HepG2 (cell line): Measurements from ENCODE around the gene CADPS2. TPM values are rescaled to one million over a fixed set of nuclear protein-coding genes. Genes with fewer than 3 reads are reported as not detected.

Experiments used
- ATAC-seq: fragments of 200-7000 bp; cut with Tn5 transposase; 3 replicates; pipeline ENCODE4 v1.9.1; 2020; ENCODE audit warnings: mild to moderate bottlenecking, moderate library complexity
- BruUV-seq: library from RNA; stranded (reverse); fragments of 400-500 nt; replicated peaks from 2 replicates; lab custom pipeline; 2021; lab: Mats Ljungman, UMichigan
- CTCF ChIA-PET: fragments of 300-600 bp; formaldehyde crosslinking; extraction: SDS; loops from one replicate; lab custom pipeline; 2021; ENCODE audit warnings: low total read pairs, inconsistent platforms, low intra/inter-chr PET ratio; lab: Yijun Ruan, JAX
- POLR2A ChIA-PET: fragments of 350-600 bp; sonication (Branson Sonifier 250); formaldehyde crosslinking; loops from one replicate; lab custom pipeline; 2020; ENCODE audit warnings: antibody characterized with exemption, inconsistent platforms; lab: Yijun Ruan, JAX
- DNase-seq: peaks from one replicate; pipeline ENCODE4 v3.0.0-alpha.2; 2015; ENCODE audit warnings: low spot score
- FAIRE-seq: peaks from 3 replicates; lab custom pipeline; 2011; peaks lifted over from hg19 to GRCh38; lab: Jason Lieb, UNC
- H2AFZ ChIP-seq: one replicate; pipeline ENCODE4 v1.6.1; 2011; ENCODE audit warnings: low read length, inconsistent platforms
- H3K27ac ChIP-seq: fragments of 300-600 bp; 3 replicates; pipeline ENCODE4 v1.8.0; 2011; ENCODE audit warnings: mixed run types, mild to moderate bottlenecking, mixed read lengths, low read length, inconsistent platforms; ENCODE audit not compliant: insufficient read depth; ENCODE audit errors: extremely low read length
- H3K27me3 ChIP-seq, 2 experiments: fragments of 200-600 bp in 1 of 2; 2 replicates in 1 of 2; 3 replicates in 1 of 2; pipeline versions ENCODE4 v1.6.0 to v1.8.0; 2011; ENCODE audit warnings: low read length in 2 of 2, mild to moderate bottlenecking in 2 of 2, moderate library complexity in 2 of 2, inconsistent platforms in 1 of 2; ENCODE audit not compliant: insufficient read depth in 2 of 2, control insufficient read depth in 1 of 2
- H3K36me3 ChIP-seq, 2 experiments: fragments of 200-600 bp in 1 of 2; replicated peaks in 1 of 2; 2 replicates in 1 of 2; 3 replicates in 1 of 2; pipeline versions ENCODE4 v1.5.1 to v1.8.0; 2011; ENCODE audit warnings: low read length in 2 of 2, inconsistent platforms in 1 of 2; ENCODE audit not compliant: insufficient read depth in 2 of 2, control insufficient read depth in 1 of 2
- H3K4me1 ChIP-seq: 2 replicates; pipeline ENCODE4 v1.5.1; 2012; ENCODE audit warnings: low read length, inconsistent platforms; ENCODE audit not compliant: insufficient read depth
- H3K4me2 ChIP-seq: 2 replicates; pipeline ENCODE4 v1.6.0; 2011; ENCODE audit warnings: low read depth, low read length, inconsistent platforms
- H3K4me3 ChIP-seq, 3 experiments: fragments of 200-600 bp in 1 of 3; sonication (generic), shearing (Covaris generic) in 1 of 3; replicated peaks in 1 of 3; 2 replicates each; pipeline ENCODE4 v1.5.1; 2011 to 2016; ENCODE audit warnings: low read length in 3 of 3, inconsistent platforms in 2 of 3, low read depth in 2 of 3, mild to moderate bottlenecking in 2 of 3, control low read depth in 1 of 3, mixed read lengths in 1 of 3; ENCODE audit not compliant: insufficient read depth in 1 of 3
- H3K79me2 ChIP-seq: one replicate; pipeline ENCODE4 v1.6.1; 2011; ENCODE audit warnings: low read length, inconsistent platforms; ENCODE audit not compliant: insufficient read depth
- H3K9ac ChIP-seq: 2 replicates; pipeline ENCODE4 v1.6.0; 2011; ENCODE audit warnings: mild to moderate bottlenecking, low read depth, low read length, inconsistent platforms; ENCODE audit not compliant: insufficient read depth
- H3K9me3 ChIP-seq: 2 replicates; pipeline ENCODE4 v1.5.1; 2012; ENCODE audit warnings: mild to moderate bottlenecking, low read length
- H4K20me1 ChIP-seq: 2 replicates; pipeline ENCODE4 v1.6.0; 2011; ENCODE audit warnings: inconsistent platforms, mild to moderate bottlenecking, low read length, moderate library complexity; ENCODE audit not compliant: insufficient read depth
- CHD2 ChIP-seq: IDR thresholded peaks from 2 replicates; pipeline ENCODE4 v1.6.1; 2011; ENCODE audit warnings: low read depth, low read length, improper control_type of control experiment
- FOXK1 ChIP-seq: sonication (generic); formaldehyde crosslinking; IDR thresholded peaks from 2 replicates; pipeline ENCODE4 v1.4.0; 2020; ENCODE audit warnings: low read depth, missing genetic modification reagents, borderline replicate concordance
- KLF13 ChIP-seq: sonication (generic); formaldehyde crosslinking; IDR thresholded peaks from 2 replicates; pipeline ENCODE4 v1.4.0; 2020; ENCODE audit warnings: mild to moderate bottlenecking, missing genetic modification reagents
- NR2C2 ChIP-seq: sonication (generic); formaldehyde crosslinking; IDR thresholded peaks from 2 replicates; pipeline ENCODE4 v1.4.0; 2020; ENCODE audit warnings: missing genetic modification reagents, mild to moderate bottlenecking, moderate library complexity, borderline replicate concordance
- SATB2 ChIP-seq: sonication (generic); formaldehyde crosslinking; IDR thresholded peaks from 2 replicates; pipeline ENCODE4 v1.5.0; 2020; ENCODE audit warnings: missing genetic modification reagents
- ZKSCAN1 ChIP-seq: fragments of 150-350 bp; IDR thresholded peaks from 2 replicates; pipeline ENCODE4 v1.6.1; 2014; ENCODE audit warnings: low read length
- ZKSCAN8 ChIP-seq: IDR thresholded peaks from 2 replicates; pipeline ENCODE4 v1.6.1; 2016; ENCODE audit warnings: borderline replicate concordance, missing genetic modification reagents, missing compliant biosample characterization
- ZNF143 ChIP-seq: sonication (generic); formaldehyde crosslinking; IDR thresholded peaks from 2 replicates; pipeline ENCODE4 v1.4.0; 2020; ENCODE audit warnings: missing genetic modification reagents
- ZNF468 ChIP-seq: sonication (generic); formaldehyde crosslinking; IDR thresholded peaks from 2 replicates; pipeline ENCODE4 v1.8.0; 2022; ENCODE audit warnings: mild to moderate bottlenecking, moderate library complexity, missing genetic modification reagents
- ZNF678 ChIP-seq: sonication (generic); formaldehyde crosslinking; IDR thresholded peaks from 2 replicates; pipeline ENCODE4 v1.4.0; 2020; ENCODE audit warnings: mild to moderate bottlenecking, missing genetic modification reagents
- ZSCAN20 ChIP-seq: sonication (generic); formaldehyde crosslinking; IDR thresholded peaks from 2 replicates; pipeline ENCODE4 v1.4.0; 2020; ENCODE audit warnings: missing genetic modification reagents, mild to moderate bottlenecking, borderline replicate concordance
- ZSCAN21 ChIP-seq: sonication (generic); formaldehyde crosslinking; IDR thresholded peaks from 2 replicates; pipeline ENCODE4 v1.8.0; 2022; ENCODE audit warnings: mild to moderate bottlenecking, missing genetic modification reagents, moderate library complexity, borderline replicate concordance
- WGBS: methylation state at CpG from one replicate; pipeline ENCODE4 v1.1.6; 2017; ENCODE audit warnings: low lambda C conversion rate; 5-methylcytosine and 5-hydroxymethylcytosine counted together
- in situ Hi-C: cut with HindIII; loops from 2 replicates; pipeline ENCODE4 v1.10.0; 2017; ENCODE audit warnings: low pct_unique_long_range_greater_than_20kb; ENCODE audit not compliant: extremely low pct_ligation_motif_present
- intact Hi-C: fragments of 100-400 bp; cut with micrococcal nuclease; formaldehyde crosslinking; loops from one replicate; pipeline ENCODE4 v1.10.0; 2022; ENCODE audit not compliant: unreplicated experiment
- polyA plus RNA-seq, 8 experiments: library from polyadenylated mRNA; depleted of rRNA in 3 of 8; stranded (reverse) in 7 of 8; unstranded in 1 of 8; fragments of >200 nt; fragmentation: Illumina TruSeq in 4 of 8; extraction: Trizol in 4 of 8; gene quantifications; 2 replicates each; pipeline versions ENCODE4 v1.2.1 to v1.2.3, GENCODE V29; 2011 to 2016; ENCODE audit warnings: low read depth in 4 of 8, missing spikeins in 1 of 8, mixed read lengths in 1 of 8; ENCODE audit not compliant: insufficient read depth in 1 of 8
- total RNA-seq, 5 experiments: library from RNA; depleted of rRNA; stranded (reverse); fragments of >200 nt; fragmentation: Illumina TruSeq; extraction: Trizol; gene quantifications; 2 replicates each; pipeline ENCODE4 v1.2.3, GENCODE V29; 2016; ENCODE audit warnings: low read depth in 1 of 5
- TF ChIP-seq, protein P1 (sequence below): sonication (generic); formaldehyde crosslinking; IDR thresholded peaks from 2 replicates; pipeline ENCODE4 v1.8.0; 2022; ENCODE audit warnings: missing genetic modification reagents, mild to moderate bottlenecking, inconsistent platforms, borderline replicate concordance
- TF ChIP-seq, protein P2 (sequence below): sonication (generic); formaldehyde crosslinking; IDR thresholded peaks from 2 replicates; pipeline ENCODE4 v1.8.1; 2023; ENCODE audit warnings: mild to moderate bottlenecking, missing genetic modification reagents
- TF ChIP-seq, protein P3 (sequence below), 2 experiments: sonication (generic) in 1 of 2; formaldehyde crosslinking in 1 of 2; IDR thresholded peaks; 2 replicates each; pipeline versions ENCODE4 v1.4.0 to v1.6.1; 2018 to 2020; ENCODE audit warnings: missing genetic modification reagents in 2 of 2, borderline replicate concordance in 1 of 2, low read depth in 1 of 2, mild to moderate bottlenecking in 1 of 2, missing biosample characterization in 1 of 2
- TF ChIP-seq, protein P4 (sequence below): sonication (generic); formaldehyde crosslinking; conservative IDR thresholded peaks from 2 replicates; pipeline ENCODE4 v1.4.0; 2020; ENCODE audit warnings: missing genetic modification reagents

Gene CADPS2
- total and polyA plus RNA-seq, 2 of the 13 experiments (the other 11 are each of a cell fraction or from before 2014, with no cell fraction given), result 17.6 to 43.8 TPM

DNA sequence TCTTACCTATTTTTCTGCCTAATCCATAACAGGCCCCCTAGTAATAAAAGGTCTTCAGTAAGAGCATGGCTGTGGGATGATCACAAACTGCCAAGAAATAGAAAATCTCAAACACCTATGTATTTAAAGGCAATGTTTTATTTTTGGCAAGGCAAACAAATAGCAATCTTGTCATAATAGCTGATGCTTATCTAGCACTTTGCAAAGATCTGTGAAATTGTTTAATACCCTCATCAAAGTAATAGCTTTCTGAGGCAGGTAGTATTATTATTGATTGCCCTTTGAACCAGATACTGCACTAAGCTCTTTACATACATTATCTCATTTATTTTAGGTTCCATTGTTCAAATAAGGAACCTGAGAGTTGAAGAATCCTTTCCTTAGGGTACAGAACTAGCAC is 1.6 kb upstream of the CADPS2 start (continued):
- TF ChIP-seq, protein P1, sequence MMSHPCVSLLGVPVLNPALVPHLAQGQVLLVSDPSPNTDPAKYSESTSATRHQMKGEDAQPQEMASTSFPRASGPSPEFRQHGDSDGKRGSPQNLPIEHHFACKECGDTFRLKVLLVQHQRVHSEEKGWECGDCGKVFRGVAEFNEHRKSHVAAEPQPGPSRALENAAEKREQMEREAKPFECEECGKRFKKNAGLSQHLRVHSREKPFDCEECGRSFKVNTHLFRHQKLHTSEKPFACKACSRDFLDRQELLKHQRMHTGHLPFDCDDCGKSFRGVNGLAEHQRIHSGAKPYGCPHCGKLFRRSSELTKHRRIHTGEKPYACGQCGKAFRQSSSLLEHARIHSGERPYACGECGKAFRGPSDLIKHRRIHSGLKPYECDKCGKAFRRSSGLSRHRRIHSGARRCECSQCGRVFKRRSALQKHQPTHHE (CRISPR knock-in tag), result no peak
- TF ChIP-seq CHD2 (no peak), ZKSCAN8 (CRISPR knock-in tag) (no peak)

DNA sequence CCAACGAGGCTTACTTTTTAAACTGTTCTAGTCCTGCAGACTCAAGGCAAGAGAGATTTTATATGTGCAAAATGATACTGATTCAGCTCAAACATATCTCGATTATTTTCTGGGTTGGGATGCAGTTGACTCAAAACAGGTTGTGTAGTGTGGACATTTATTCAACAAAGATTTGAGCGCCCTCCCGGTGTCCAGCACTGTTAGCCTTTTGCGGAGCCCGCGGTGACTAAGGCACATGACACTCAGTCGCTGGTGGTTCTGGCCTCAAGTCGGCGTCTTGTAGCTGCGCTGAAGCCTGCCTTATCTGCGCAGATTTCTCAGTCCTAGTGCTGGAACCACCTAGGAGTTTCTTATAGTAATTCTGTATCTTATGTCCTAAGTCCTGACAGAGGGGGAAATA is 938 bp upstream of the CADPS2 start:
- peak overlapping the region; percentile 84 for H2AFZ ChIP-seq
- TSS peak; percentile 86 for BruUV-seq
- ATAC-seq (peak; percentile 80), DNase-seq (peak; percentile 66), FAIRE-seq (peak; percentile 59)
- POLR2A ChIA-PET, result no interaction called here
- peak overlapping the region; percentile 94 for H3K4me2 ChIP-seq
- H3K27ac ChIP-seq, result peak overlapping the region; percentile 89
- peak overlapping the region; percentile 81 to 98 (median 92) for H3K4me3 ChIP-seq
- CTCF ChIA-PET, result no interaction called here
- H3K9me3 ChIP-seq, result no peaks in the 10 kb centered on the region
- in situ Hi-C loops, result loop anchor here (10.0 kb wide), 1 partner anchor 82 kb away; no protein-coding TSS in a partner anchor
- peak overlapping the region; percentile 87 for H3K9ac ChIP-seq
- no peaks in the 10 kb centered on the region; a peak in 1 of 5 replicates for H3K27me3 ChIP-seq
- H3K79me2 ChIP-seq, result peaks cover 14% of the 10 kb centered on the region
- H3K4me1 ChIP-seq, result peaks cover 43% of the 10 kb centered on the region
- intact Hi-C loops, result loop anchor here (2.0 to 5.0 kb wide), 5 partner anchors 84 to 335 kb away; no protein-coding TSS in a partner anchor
- no peaks in the 10 kb centered on the region; the same call in 1 of the 2 replicates for H4K20me1 ChIP-seq
- WGBS, result 1% methylated on average over 12 of the region's 12 CpGs
- H3K36me3 ChIP-seq, result no peaks in the 10 kb centered on the region
- TF ChIP-seq ZSCAN21 (CRISPR knock-in tag) (no peak), ZNF678 (CRISPR knock-in tag) (no peak), ZNF468 (no peak), ZNF143 (no peak), ZSCAN20 (no peak), ZKSCAN1 (no peak), NR2C2 (no peak; the same call in 1 of the 2 replicates), KLF13 (CRISPR knock-in tag) (no peak), FOXK1 (peak; percentile 37; the same call in 1 of the 2 replicates), SATB2 (no peak)
- TF ChIP-seq, protein P2, sequence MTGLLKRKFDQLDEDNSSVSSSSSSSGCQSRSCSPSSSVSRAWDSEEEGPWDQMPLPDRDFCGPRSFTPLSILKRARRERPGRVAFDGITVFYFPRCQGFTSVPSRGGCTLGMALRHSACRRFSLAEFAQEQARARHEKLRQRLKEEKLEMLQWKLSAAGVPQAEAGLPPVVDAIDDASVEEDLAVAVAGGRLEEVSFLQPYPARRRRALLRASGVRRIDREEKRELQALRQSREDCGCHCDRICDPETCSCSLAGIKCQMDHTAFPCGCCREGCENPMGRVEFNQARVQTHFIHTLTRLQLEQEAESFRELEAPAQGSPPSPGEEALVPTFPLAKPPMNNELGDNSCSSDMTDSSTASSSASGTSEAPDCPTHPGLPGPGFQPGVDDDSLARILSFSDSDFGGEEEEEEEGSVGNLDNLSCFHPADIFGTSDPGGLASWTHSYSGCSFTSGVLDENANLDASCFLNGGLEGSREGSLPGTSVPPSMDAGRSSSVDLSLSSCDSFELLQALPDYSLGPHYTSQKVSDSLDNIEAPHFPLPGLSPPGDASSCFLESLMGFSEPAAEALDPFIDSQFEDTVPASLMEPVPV (CRISPR knock-in tag), result no peak
- TF ChIP-seq, protein P3, sequence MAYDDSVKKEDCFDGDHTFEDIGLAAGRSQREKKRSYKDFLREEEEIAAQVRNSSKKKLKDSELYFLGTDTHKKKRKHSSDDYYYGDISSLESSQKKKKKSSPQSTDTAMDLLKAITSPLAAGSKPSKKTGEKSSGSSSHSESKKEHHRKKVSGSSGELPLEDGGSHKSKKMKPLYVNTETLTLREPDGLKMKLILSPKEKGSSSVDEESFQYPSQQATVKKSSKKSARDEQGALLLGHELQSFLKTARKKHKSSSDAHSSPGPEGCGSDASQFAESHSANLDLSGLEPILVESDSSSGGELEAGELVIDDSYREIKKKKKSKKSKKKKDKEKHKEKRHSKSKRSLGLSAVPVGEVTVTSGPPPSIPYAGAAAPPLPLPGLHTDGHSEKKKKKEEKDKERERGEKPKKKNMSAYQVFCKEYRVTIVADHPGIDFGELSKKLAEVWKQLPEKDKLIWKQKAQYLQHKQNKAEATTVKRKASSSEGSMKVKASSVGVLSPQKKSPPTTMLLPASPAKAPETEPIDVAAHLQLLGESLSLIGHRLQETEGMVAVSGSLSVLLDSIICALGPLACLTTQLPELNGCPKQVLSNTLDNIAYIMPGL (CRISPR knock-in tag; IDR thresholded peaks at IDR 0.05; ENCODE audit: borderline replicate concordance in 1 of 2, low read depth in 1 of 2), result 0 out of 4 replicates have a peak, but pooled peaks of 1 of the 2 experiments have one; percentile 34
- TF ChIP-seq, protein P4, sequence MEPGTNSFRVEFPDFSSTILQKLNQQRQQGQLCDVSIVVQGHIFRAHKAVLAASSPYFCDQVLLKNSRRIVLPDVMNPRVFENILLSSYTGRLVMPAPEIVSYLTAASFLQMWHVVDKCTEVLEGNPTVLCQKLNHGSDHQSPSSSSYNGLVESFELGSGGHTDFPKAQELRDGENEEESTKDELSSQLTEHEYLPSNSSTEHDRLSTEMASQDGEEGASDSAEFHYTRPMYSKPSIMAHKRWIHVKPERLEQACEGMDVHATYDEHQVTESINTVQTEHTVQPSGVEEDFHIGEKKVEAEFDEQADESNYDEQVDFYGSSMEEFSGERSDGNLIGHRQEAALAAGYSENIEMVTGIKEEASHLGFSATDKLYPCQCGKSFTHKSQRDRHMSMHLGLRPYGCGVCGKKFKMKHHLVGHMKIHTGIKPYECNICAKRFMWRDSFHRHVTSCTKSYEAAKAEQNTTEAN, result no peak
